IPS-18c (cell line): ENCODE measurements around the gene C19orf44.
"Not testable (repeated sequence)": the region's sequence is repeated elsewhere in the genome, so short reads cannot be mapped to it uniquely, and the experiment has no call there.

Experiments
- H3K4me3 ChIP-seq: 2 replicates; pipeline ENCODE4 v1.7.0; 2013; ENCODE audit warnings: low read depth, mild to moderate bottlenecking, low read length, moderate library complexity; ENCODE audit not compliant: insufficient read depth
- H3K9me3 ChIP-seq: one replicate; pipeline ENCODE4 v1.6.1; 2013; ENCODE audit warnings: mild to moderate bottlenecking, low read length, moderate library complexity; ENCODE audit not compliant: control insufficient read depth, insufficient read depth

Gene C19orf44

DNA sequence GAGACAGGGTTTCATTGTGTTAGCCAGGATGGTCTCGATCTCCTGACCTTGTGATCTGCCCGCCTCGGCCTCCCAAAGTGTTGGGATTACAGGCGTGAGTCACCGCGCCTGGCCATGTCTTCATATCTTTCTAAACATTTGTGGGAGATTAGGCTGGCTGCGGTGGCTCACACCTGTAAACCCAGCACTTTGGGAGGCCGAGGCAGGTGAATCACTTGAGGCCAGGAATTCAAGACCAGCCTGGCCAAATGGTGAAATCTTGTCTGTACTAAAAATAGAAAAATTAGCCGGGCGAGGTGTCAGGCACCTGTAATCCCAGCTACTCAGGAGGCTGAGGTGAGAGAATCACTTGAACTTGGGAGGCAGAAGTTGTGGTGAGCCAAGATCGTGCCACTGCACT is 10.0 kb downstream of the C19orf44 start:
- not testable (repeated sequence) for H3K4me3 ChIP-seq, H3K9me3 ChIP-seq

DNA sequence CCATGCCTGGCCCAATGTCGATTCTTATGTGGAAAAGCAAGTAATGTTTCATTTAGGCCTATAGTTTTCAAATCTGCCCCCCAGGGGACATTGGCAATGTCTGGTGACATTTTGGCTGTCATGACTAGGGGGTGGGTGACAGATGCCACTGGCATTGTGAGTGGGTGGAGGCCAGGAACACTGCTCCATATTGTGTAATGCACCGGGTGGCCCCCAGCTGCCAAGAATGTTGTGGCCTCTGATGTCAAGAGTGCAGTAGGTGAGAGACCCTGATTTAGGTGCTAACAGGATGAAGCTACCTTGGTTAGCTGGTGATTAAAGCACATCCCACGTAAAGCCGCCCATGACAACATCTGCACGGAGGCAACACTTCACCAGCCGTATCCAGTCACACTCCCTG is 10.8 kb downstream of the C19orf44 start:
- no peaks in the 10 kb centered on the region for H3K9me3 ChIP-seq
- H3K4me3 ChIP-seq = no peak overlapping the region

DNA sequence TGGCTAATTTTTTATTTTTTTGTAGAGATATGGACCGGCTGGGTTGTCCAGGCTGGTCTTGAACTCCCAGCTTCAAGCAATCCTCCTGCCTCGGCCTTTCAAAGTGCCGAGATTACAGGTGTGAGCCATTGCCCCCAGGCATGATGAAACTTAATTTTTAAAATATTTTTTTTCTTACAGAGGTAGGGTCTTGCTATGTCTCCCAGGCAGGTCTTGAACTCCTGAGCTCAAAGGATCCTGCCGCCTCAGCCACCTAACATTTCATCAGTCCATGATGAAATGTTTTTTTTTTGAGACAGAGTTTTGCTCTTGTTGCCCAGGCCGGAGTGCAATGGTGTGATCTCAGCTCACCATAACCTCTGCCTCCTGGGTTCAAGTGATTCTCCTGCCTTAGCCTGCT is 12.4 kb downstream of the C19orf44 start:
- no peak overlapping the region for H3K4me3 ChIP-seq
- H3K9me3 ChIP-seq = no peaks in the 10 kb centered on the region

DNA sequence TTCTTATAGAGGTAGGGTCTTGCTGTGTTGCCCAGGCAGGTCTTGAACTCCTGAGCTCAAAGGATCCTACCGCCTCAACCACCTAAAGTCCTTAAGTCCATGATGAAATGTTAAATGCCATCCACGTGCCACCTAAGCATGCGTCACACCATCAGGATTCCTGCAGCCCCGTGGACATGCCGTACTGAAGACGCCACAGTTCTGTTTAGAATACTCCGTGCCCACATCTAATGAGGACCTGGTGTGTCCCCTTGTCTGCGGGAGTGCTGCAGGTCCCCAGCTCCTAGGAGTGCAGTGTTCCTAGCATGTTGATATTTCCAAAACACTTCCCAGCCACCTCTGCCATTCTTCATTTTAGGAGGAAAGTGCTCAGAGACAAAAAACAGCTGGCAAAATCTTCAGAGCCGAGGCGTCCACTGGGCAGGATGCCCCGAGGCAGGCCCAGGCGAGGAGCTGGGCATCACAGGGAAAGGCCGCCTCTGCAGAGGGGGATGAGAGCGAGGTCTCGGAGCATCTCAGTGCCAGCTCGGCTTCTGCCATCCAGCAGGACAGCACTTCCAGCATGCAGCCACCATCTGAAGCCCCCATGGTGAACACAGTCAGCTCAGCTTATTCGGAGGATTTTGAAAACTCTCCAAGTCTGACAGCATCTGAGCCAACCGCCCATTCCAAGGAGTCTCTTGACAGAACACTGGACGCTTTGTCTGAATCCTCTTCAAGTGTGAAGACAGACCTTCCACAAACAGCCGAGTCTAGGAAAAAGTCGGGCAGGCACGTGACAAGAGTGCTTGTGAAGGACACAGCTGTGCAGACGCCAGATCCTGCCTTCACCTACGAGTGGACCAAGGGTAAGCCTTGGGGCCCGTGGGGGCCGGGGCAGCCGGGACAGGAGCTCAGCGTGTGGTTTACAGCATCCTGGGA is 13.2 kb downstream of the C19orf44 start:
- Histone ChIP-seq H3K9me3 (no peaks in the 10 kb centered on the region), H3K4me3 (no peak overlapping the region)

DNA sequence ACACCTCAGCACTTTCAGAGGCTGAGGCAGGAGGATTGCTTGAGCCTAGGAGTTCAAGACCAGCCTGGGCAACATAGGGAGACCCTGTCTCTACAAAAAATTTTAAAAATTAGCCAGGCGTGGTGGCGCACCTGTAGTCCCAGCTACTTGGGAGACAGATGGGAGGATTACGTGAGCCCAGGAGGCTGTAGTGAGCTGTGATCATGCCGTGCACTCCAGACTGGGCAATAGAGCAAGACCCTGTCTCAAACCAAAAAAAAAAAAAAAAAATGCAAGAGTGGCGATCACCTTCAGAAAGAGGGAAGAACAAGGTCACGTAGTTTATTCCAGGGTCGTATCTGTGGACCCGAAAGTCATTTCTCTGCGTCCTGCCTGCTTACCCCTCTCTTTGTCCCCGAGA is 16.4 kb downstream of the C19orf44 start:
- H3K4me3 ChIP-seq, H3K9me3 ChIP-seq: not testable (repeated sequence)

DNA sequence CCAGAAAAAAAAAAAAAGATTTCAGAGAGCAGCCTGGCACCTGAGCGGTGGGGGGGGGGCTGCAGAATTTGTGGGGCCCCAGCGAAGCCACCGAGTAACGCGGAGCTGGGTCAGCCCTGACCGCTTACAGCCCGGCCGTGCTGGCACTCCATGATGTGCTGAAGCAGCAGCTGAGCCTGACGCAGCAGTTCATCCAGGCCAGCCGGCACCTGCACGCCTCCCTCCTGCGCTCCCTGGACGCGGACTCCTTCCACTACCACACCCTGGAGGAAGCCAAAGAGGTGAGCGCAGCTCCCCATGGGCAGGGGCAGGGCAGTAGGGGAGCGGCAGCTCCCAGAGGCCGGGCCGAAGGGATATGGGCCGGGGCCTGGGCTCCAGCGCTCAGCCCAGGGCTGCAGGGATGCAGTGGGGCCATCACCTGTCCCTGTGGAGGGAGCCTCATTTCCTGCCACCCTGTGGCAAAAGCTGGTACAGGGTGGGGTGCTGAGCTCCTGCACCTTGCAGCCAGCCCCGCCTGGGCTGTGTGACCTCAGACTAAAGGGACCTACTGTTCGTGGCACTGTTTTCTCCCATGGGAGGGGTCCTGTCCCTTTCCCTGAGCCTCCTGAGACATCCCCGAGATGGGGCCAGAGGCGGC is 18.3 kb downstream of the C19orf44 start:
- peaks cover 2% of the 10 kb centered on the region for H3K9me3 ChIP-seq
- no peak overlapping the region for H3K4me3 ChIP-seq

DNA sequence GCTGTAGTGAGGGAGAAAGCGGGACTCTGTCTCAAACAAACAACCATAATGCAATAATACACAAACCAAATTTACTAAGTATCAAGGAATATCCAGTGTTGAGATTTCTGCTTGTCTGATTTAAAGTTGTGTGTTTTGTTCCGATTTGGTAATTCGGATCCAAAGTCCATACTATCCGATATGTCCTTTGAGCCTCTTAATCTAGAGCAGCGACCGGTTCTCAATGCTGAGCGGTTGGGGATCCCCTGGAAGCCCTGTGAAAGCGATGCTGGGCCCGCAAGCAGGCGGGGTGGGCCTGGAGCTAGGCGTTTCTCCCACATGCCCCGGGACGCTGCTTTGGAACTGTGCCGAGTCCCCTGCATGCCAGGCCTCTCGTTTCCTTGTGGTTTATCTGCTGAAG is 20.2 kb downstream of the C19orf44 start:
- Histone ChIP-seq H3K9me3 (peaks cover 2% of the 10 kb centered on the region), H3K4me3 (no peak overlapping the region)

DNA sequence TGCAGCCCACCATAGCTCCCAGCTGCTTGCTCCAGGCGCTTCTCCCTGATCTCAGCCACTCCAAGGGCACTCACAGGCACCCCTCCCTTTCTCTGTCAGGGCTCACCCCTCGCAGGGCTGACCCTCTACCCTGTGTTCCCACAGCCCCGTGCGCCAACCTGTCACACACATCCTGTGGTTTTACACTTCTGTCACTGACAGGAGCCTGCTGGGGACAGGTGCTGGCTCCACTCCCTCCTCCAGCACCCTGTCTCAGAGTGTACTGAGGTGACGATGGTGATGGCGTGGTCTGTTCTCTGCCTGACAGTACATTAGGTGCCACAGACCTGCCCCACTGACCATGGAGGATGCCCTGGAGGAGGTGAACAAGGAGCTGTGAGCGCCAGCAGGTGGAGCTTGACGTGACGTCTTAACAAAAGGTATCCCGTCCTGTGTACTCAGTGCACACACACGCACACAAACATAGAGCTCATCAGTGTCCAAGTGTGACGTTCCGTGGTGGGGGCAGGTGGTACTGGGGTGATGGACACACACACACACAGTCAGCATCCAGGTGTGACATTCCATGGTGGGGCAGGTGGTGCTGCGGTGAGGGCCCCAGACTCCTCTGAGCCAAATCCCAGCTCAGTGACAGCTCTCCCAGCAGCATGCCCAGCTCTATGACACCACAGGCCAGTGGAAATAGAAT is 20.9 kb downstream of the C19orf44 start:
- H3K4me3 ChIP-seq = no peak overlapping the region
- peaks cover 2% of the 10 kb centered on the region for H3K9me3 ChIP-seq

DNA sequence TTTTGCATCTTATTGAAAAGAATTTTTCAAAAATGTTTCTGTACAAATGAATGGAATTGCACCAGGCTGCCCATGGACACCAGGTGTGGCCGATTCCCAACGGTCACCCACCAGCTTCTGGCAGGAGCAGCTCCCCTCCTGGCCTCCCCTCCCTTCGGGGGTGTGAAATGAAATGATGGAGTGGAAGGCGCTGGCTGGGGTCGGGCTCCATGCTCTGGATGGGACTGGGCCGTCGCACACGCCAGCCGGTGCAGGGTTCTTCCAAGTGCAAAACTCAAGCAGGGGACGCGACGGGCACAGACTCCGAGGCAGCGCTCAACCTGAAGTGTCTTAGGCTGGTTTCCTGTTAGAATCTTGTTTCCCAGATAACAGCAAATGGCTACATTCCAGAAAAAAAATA is 21.9 kb downstream of the C19orf44 start:
- peaks cover 2% of the 10 kb centered on the region for H3K9me3 ChIP-seq
- H3K4me3 ChIP-seq = no peak overlapping the region

DNA sequence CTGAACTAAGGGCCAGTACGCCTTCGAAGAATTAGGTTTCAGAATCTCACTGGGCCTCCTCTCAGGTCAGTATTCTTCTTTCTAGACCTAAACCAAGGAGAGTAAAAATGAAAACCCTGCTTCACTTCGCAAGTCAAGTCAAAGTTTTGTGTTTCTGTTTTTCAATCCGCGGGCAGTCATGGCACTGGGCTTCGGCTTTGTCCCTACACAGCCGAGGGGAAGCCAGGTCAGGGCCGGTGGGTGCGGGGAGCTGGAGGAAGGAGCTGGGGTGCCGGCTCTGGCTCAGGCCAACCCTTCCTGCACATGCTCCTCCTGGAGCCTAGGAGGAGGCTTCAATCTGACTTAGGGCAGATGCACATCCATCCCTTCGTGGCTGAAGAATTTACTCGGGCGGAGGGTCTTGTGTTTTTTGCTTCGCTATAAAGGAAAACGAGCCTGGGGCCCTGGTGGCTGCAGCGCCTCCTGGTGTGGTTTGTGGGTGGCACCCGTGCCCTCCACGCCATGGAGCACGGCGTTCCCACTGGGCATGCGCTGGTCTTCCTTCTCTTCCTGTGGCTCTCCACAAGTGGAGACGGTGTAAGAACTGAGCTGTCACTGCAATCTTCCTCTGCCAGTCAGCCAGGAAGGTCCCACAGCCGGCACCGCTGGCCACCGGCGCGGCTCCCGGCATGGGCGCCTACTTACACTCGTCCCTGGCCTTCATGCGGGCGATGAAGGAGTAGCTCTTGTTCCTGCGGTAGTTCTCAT is 22.5 kb downstream of the C19orf44 start:
- Histone ChIP-seq H3K9me3 (peaks cover 2% of the 10 kb centered on the region), H3K4me3 (no peak overlapping the region)

DNA sequence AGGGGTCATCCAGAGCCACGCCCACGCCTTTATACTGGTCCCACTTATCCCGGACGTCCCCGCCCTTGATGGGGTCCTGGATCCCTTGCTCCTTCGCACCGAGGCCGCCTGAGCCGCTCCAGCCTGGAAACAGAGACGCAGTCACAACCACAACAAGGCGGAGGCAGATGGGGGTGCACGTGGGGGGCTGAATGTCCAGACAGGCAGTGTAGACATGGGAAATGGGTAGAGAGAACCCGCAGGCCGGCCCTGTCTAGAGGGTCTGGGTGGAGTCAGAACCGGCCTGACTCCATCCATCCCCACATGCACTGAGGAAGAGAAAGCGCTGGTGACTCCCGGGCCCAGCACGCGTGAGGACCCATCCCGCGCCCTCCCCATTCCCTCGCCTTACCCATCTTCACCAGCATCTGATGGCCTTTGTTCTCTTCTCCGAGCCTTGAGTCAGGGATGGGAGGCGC is 23.1 kb downstream of the C19orf44 start:
- Histone ChIP-seq H3K9me3 (peaks cover 2% of the 10 kb centered on the region), H3K4me3 (no peak overlapping the region)

DNA sequence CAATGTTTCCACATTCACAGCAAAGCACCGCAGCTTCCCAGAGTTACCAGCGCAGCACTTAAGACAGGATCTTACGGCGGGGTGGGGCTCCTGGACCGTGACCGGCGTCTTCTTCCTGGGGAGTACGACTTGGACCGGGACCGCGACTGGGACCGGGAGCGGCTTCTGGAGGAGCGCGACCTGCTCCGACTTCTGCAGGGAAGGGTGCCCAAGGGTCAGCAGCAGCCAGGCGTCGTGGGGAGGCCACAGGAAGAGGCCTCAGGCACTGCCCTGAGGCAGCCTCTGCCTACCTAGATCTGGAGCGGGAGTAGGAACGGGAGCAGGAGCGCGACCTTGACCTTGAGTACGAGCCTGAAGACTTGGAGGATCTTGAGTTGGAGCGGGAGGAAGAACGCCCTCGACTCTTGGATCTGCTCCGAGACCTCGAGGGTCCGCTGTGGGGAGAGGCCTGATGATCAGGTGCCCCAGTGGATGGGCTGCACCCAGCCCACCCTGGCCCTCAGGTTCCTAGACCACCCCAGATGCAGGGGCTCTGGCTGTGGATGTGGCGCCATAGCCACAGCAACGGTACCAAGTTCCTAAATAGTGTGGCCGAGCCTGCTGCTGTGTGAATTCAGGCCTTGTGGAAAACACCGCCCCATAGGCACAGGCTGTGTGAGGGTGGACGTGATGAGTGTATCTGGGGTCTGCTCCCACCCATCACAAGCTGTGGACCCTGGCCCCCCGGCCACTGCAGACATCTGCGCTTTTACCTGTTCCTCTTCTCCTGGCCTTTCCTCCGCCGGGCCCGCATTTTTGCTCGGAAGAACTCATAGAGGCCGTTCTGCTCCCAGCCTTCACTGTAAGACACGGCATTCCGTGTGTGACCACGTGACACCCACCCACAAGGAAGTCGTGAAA is 24.1 kb downstream of the C19orf44 start:
- Histone ChIP-seq H3K9me3 (peaks cover 2% of the 10 kb centered on the region), H3K4me3 (no peak overlapping the region)

DNA sequence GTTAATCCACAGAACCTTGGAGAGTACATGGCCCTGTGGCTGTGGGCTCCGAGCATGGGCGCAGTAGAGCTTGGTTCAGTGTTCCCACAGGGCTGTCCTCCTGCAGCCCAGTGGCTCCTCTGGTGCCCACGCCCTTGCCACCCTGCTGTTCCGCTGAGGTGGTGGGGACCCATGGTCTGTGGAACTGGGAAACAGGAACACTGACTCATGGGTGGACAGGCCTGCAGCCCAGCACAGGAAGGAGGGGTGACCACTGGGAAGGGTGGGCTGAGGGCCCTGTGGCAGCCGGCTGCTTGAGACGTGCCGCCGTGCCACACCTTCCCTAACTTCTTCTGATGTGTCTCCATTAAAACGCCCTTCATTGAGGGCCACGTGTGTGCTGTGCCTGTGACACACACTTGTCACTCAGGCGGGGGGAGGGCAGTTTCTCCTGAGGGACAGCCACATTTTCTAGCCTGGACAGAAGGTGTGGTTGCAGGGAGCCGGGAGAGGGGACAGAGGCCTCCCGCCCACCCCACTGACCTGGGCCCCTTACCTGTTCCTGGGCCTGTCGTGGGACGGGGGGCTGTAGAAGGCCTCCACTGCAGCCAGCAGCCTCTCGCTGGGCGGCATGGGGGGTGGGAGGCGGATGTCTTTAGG is 24.9 kb downstream of the C19orf44 start:
- H3K9me3 ChIP-seq = peaks cover 2% of the 10 kb centered on the region

DNA sequence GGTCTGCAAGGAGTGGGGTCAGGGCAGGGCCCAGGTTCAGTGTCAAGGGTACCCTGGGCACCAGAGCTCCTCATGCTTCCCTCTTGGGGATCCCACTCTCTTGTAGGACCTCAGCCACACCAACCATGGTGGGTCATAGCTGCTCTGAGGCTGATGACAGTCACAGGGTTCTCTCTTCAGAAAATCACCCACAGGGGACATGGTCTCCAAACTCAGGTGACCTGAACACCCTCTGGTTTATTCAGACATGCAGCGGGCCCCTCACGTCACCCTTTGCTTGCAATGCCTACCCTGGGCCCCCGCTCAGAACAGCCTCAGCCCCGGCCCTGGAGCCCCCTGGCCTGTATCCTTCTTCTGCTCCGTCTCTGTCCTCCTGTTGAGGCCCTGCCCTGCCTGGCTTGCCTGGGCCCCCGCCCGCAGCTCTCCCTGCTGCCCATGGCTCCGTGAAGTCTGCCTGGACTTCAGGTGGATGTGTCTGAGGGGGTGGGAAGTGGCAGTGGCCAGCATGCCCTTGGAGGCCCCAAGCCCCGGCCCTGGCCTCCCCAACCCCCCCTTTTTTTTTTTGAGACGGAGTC is 25.6 kb downstream of the C19orf44 start:
- Histone ChIP-seq H3K9me3 (peaks cover 2% of the 10 kb centered on the region), H3K4me3 (no peak overlapping the region)

More for the DNA sequence above, 24.9 kb downstream of the C19orf44 start:
- H3K4me3 ChIP-seq = no peak overlapping the region

DNA sequence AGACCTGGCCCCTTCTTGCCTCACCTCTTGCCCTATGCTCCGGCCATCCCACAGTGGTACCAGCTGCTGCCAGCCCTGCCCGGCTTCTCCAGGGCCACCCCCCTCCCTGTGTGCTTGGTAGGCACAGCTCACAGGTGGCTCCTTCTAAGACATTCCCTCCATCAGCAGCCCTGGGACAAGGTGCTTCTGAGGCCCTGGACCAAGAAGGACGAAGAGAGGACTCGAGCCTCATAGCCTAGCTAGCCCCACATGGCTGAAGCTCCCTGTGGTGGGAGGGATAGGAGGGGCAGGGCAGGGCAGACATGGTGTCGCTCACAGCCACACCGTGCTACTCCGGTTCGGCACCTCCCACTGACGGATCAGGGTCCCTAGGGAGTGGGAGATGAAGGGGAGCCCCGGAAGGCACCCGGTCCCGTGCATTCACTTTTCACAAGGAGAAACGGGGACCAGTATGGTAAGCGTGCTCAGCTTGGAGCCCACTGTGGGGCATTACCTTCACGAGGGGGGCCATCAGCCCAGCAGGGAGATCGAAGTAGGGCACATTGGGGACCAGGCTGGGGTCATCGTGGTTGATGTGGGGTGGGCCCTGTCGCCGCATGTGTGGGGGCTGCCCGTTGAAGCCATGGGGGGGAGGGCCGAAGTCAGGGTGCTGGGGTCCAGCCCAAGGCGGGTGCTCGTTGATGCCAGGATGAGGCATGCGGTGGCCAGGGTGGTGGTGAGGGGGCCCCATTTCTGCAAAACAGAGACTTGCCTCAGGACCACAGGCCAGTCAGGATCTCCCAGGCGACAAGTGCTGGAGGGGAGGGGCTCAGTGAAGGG is 26.6 kb downstream of the C19orf44 start:
- Histone ChIP-seq H3K4me3 (no peak overlapping the region), H3K9me3 (peaks cover 2% of the 10 kb centered on the region)
